ENCODE results near the gene IFNL4. TPM values are rescaled to one million over a fixed set of nuclear protein-coding genes. Genes with fewer than 3 reads are reported as not detected.
A peak's percentile ranks its signal among the peaks of the same experiment; 100 is the strongest.
"Not testable (repeated sequence)": the region's sequence is repeated elsewhere in the genome, so short reads cannot be mapped to it uniquely, and the experiment has no call there.

Gene IFNL4
- total RNA-seq, 1 donor from 2014 or later, result not detected

DNA sequence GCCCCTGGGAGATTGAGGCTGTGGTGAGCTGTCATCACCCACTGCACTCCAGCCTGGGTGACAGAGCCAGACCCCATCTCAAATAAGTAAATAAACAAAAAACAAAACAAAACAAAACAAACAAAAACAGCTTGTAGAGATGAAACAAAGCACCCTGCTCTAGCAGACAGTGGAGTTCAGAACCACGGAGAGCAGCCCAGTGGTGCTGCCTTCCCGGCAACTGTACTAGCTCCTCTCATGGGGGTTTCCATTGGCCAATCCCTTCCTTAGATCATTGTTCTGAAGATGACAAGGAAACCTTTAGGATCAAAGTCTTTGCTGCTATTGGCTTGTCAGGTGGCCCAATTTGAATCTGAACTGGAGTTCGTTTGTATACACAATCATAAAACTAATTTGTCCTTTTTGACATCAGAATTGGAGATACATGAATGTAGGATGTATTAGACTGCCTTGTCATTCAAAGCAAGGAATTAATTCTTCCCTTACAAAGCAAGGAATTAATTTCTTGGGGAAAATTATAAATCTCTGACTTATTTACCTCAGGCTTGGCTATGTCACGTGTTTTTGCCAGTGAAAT lies 24.9 kb downstream of the IFNL4 start:
- DNase-seq (ENCODE audit: low read depth), result peak; percentile 27

DNA sequence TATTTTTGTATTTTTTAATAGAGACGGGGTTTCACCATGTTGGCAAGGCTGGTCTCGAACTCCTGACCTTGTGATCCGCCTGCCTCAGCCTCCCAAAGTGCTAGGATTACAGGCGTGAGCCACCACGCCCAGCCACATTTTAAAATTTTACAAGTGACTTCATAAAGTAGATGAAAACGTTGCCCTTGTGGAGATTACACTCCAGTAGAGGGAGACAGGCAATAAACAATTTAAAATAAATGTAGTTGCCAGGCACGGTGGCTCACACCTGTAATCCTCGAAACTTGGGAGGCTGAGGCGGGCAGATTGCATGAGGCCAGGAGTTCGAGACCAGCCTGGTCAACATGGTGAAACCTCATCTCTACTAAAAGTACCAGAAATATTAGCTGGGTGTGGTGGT lies 29.5 kb downstream of the IFNL4 start:
- DNase-seq (ENCODE audit: low read depth), result not testable (repeated sequence)

DNA sequence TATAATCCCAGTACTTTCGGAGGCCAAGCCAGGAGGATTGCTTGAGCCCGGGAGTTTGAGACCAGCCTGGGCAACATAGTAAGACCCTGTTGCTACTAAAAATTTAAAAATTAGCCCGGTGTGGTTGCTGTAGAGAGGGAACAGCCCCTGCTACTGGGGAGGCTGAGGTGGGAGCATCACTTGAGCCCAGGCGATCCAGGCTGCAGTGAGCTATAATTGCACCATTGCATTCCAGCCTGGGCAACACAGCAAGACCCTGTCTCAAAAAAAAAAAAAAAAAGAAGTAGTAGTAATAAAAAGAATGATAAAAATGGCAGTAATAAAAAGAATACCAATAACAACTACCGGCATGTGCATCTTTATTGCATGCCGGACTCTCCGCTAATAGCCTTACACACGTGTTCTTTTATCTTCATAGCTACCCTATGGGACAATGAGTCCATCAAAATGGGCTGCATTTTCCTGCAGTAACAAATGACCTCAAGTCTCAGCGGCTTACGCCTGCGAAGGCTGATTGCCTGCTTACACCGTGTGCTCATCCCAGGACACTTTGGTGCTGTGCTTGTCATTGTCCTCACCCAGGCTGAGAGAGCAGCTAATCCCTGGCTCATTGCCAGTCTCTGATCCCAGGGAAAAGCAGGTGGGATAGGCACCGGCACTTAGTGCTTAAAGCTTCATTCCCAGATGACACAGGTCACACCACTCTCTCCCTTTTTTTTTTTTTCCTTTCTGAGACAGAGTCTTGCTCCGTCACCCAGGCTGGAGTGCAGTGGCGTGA lies 30.2 kb downstream of the IFNL4 start:
- no peak for DNase-seq (ENCODE audit: low read depth)

DNA sequence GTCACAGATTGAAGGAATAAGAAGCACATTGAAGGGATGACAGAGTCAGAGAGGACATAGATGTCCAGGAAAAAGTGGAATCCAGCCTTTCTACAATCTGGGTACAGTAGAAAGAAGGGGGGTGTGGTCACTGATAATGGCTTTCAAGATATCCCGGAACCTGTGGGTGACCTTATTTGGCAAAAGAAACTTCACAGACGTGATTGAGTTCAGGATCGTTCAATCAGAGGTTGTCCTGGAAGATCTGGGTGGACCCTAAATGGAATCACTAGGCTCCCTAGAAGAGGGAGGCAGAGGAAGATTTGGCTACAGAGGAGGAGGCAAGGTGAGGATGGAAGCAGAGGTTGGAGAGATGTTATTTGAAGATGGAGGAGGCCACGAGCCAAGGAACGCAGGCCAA lies 31.6 kb downstream of the IFNL4 start:
- no peak for DNase-seq (ENCODE audit: low read depth)

DNA sequence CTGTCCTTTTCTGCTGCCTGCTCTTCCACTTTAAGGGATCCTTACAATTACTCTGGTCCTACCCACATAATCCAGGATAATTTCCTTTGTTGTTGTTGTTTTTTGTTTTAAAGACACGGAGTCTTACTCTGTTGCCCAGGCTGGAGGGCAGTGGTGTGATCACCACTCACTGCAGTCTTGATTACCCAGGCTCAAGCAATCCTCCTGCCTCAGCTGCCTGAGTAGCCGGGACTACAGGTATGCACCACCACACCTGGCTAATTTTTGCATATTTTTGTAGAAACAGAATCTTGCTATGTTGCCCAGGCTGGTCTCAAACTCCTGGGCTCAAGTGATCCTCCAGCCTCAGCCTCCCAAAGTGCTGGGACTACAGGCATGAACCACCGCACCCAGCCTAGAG lies 33.3 kb downstream of the IFNL4 start:
- DNase-seq (ENCODE audit: low read depth), result not testable (repeated sequence)

DNA sequence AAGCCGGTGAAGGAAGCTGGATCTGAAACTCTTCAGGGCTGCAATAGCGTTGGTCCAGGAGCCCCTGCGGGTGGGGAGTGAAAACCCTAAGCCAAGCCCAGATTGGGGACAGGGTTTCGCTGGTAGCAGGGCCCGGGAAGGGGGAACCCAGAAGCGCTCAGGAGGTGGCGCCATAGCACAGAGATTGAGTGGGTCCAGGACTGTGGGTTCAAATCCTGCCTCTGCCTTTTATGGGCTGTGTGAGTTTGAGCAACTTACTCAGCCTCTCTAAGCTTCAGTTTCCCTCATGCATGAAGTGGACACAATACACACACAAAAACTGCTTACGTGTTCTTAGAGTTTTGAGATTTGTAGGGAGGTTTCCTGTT lies 36.3 kb downstream of the IFNL4 start:
- DNase-seq (ENCODE audit: low read depth), result no peak

DNA sequence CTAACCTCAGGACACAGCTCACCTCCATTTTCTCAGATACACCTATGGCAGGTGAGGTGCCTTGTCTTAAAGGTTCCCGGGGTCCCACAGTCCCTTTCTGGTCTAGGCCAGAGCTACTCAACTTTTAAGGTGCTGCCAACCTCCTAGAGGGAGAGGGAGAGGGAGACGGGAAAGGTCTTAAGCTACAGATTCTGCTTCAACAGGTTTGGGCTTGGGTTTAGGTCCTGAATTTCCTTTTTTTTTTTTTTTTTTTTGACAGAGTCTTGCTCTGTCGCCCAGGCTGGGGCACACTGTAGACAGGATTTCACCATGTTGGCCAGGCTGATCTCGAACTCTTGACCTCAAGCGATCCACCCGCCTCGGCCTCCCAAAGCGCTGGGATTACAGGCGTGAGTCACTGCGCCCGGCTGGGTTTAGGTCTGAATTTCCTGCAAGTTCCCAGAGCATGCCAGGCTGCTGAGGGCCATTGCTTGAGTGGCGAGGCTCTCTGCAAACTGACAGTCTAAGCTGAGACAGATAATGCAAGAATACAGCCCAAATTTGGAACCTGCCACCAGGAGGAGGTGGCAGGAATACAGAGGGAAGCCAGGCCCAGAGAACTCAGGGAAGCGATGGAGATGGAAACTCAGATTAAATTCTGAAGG lies 36.8 kb downstream of the IFNL4 start:
- no peak for DNase-seq (ENCODE audit: low read depth)

DNA sequence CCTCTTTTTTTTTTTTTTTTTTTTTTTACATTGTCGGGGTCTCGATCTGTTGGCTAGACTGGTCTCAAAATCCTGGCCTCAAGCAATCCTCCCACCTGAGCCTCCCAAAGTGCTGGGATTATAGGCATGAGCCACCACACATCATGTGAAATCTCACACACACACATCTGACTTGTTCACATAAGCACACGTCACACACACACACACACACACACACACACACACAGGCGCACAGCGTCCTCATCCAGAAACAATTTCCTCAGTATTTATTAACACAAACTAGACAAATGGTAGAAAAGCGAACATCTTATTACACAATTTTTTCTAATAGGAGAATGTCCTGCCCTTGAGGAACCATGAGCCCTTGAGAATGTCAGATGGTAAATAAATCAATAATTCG lies 39.5 kb downstream of the IFNL4 start:
- DNase-seq (ENCODE audit: low read depth), result no peak

DNA sequence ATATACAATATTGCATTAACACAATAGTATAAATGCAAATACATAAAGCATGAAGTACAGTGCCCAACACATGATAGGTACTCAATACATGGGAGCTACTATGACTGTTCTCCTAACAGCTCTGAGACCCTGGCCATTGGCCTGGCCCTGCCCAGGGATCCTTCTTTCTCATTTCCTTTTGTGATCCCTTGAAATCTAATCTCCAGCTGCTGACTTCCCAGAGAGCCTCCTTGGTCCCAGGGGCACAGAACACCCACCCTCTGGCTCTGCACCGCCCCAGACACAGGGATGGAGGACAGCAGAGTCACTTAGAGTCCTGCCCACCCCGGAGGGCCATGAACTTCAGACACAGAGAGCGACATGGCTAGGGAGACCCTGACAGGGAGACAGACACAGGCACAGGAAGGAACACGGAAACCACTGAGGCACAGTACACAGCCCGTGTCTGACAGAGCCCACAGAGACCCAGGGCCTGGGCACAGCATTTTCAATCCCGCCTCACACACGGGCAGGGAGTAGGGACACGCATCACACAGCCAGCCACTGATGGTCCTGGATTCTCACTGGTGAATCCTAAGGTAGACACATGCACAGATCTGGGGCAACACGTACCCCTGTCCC lies 40.4 kb downstream of the IFNL4 start:
- DNase-seq (ENCODE audit: low read depth), result no peak

DNA sequence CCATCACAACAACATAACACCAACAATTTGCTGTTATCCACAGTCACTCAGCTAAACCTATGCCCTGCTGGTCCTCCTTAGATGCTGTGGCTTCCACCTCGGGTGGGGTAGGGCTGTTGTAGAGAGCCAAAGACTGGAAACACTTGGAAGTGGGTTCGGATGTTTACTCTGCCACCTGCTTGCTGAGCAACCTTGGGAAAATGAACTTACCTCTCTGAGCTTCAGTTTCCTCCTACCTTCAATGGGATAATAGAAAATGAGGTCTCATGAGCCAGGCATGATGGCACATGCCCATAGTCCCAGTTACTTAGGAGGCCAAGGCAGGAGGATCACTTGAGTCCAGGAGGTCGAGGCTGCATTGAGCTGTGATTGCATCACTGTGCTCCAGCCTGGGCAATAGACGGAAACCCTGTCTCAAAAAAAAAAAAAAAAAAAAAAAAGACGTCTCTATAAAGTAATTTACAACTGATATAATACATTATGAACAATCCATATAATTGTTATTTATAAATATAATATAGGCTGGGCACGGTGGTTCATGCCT lies 41.3 kb downstream of the IFNL4 start:
- DNase-seq (ENCODE audit: low read depth), result no peak

DNA sequence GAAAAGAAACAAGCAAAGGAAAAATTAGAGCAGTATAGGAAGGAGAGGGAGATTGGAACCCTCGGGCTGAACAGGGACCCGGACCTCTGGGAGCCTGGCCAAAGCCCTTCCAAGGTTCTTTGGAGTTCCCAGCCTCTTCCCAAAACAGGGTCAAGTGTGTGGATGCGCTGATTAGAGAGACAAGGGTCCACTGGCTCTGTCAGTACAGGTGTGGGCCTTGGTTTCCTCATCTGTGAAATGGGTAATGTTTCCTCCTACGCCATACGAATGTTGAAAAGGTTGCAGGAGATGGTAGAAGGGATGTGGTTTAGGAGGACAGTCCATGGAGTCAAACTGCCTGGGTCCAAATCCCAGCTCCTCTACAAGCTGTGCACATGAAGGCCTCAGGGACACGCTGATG lies 42.5 kb downstream of the IFNL4 start:
- no peak for DNase-seq (ENCODE audit: low read depth)

DNA sequence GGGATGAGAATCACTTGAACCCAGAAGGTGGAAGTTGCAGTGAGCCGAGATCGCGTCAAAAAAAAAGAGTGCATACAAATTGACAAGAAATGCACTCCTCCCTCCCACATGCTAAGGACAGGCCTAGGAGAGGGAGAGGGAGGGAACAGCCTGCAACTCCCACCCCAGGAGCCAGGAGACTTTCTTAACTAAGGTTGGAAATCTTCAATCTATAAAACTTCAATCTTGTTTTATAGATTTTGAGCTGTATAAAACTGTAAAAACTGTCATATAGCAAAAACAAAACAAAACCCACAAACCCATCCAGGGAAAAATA lies 43.2 kb downstream of the IFNL4 start:
- no peak for DNase-seq (ENCODE audit: low read depth)

DNA sequence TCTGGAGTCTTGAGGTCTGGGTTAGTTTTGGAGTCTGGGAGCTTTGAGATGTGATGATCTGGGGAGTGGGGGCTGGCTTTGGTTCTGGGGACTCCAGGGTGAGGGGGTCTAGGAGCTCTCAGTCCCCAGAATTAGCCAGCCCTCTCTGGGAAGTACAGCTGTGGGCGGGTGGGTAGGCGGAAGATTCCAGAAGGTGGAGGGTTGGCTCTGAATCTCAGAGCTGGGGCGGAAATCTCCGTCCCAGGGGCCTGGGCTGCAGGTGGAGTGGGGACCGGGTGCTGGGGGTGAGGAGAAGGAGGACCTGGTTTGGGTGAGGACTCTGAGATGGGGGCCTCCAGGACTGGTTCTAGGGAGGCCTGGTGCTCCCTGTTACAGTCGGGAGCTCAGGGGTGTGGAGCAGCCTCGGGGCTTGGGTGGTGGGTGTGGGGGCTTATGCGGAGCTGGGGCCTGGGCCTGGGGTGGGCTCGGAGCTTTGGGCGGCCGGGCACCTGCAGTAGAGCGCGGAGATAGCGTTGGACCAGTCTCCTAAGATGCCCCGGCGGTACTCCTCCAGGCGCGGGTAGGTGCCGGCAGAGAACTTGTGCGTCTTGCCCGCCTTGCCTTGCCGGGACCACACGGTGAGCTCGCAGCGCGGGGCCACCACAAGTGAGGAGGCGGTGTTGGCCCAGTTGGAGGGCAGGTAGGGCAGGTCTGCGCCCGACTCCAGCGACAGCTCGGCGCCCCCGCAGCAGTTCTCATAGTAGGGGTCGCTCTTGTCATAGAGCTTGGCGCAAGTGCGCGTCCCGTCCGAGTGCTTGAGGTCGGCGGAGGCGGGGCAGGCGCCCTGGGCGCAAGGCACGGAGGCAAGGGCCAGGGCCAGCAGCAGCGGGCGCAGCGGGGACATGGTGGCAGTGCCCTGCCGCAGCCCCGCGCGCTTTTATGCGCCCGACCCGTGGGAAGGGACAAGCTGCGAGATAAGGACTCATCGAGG lies 45.0 kb downstream of the IFNL4 start, which contains the start of gene SYCN:
SYCN (minus strand) TSS at position 892 of the 970 bp plus-strand sequence; CDS start at position 883, 9 bp downstream.
- DNase-seq (ENCODE audit: low read depth), result no peak

DNA sequence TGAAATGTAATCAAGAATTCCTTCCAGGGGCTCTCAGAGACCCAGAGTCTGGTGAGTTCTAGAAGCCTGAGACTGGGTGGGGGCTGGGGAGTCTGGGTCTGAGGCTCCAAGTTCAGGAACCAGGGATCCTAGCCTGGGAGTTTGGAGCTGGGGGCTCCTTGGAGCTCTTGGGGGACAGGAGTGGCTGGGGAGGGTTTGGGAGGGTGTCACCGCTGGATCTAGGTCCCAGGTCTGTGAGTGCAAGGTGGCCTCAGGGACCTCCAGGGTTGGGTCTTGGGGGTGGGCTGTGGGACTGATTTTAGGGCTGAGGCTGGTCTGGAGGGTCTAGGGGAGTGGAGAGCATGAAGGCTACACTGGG lies 45.7 kb downstream of the IFNL4 start:
- no peak for DNase-seq (ENCODE audit: low read depth)

DNA sequence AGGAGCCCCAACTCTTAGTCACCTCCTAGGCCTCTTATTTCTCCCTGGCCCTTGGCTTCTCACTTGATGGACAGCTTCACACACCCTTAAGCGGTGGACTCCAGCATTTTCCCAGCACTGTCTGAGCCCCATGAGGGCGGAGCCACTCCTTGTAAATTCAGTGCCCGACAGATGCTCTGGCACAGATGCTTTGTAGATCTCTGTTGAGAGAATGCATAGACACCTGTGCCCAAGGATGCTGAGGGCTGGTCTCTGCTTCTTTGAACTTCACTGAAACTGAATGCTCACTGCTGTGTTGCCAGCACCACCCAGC lies 47.9 kb downstream of the IFNL4 start:
- DNase-seq (ENCODE audit: low read depth), result no peak

DNA sequence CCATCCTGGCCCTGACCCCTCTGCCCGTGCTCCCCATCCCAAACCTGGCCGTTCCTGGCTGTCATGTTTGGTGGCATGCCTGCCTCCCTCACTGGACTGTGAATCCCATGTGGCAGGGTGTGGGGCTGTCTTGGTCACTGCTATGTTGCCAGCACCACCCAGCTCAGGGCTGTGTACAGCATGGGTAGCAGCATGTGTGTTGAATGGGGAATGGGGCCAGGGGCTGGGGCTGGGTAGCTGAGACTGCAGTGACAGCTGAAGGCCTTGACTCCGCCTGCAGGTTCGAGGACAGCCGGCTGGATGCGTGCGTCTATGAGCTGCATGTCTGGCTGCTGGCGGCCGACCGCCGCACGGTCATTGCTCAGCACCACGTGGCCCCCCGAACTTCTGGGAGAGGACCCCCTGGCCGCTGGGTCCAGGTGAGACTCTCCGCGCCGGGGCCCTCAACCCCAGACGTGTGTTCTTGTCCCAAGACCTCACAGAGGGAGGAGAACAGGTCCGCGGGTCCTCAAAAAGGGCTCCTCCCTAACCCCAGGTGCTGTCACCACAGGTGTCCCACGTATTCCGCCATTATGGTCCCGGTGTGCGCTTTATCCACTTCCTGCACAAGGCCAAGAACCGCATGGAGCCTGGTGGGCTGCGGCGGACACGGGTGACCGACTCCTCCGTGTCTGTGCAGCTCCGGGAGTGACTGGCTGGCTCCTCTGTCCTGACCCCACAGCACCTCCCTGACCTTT lies 48.4 kb downstream of the IFNL4 start:
- no peak for DNase-seq (ENCODE audit: low read depth)

DNA sequence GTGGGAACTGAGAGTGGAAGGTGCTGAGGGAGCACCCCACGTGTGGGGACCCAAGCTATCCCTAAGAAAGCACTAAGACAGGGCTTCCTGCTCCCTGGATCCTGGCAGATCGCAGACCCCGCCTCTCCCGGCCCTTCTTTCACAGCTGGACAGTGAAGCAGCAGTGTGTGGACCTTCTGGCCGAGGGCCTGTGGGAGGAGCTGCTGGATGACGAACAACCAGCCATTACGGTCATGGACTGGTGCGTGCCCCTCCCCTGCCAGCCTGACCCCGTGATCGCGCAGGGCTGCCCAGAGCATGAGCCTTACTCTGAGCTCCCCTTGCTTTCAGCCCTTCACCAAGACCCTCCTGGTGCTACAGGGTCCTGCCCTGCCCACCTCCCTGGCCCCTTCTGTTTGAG lies 49.6 kb downstream of the IFNL4 start:
- peak; percentile 82 for DNase-seq (ENCODE audit: low read depth)

DNA sequence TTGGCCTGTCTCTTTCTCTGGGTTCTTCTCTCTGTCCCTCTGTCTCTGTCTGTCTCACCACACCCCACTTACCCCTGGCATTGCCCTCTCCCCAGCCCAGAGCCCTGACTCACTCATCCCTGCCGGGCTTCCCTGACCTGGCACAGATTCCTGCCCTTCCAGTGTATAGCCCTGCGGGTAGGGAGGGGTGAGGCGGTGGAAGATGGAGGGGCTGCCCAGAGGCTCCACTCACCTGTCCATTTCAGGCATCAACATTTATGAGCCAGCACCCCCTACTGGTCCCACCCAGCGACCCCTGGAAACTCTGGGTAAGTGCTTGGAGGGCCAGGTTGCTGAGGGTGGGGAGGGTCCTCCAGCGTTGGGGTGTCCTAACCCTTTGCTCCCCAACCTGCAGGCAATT lies 50.8 kb downstream of the IFNL4 start:
- no peak for DNase-seq (ENCODE audit: low read depth)

DNA sequence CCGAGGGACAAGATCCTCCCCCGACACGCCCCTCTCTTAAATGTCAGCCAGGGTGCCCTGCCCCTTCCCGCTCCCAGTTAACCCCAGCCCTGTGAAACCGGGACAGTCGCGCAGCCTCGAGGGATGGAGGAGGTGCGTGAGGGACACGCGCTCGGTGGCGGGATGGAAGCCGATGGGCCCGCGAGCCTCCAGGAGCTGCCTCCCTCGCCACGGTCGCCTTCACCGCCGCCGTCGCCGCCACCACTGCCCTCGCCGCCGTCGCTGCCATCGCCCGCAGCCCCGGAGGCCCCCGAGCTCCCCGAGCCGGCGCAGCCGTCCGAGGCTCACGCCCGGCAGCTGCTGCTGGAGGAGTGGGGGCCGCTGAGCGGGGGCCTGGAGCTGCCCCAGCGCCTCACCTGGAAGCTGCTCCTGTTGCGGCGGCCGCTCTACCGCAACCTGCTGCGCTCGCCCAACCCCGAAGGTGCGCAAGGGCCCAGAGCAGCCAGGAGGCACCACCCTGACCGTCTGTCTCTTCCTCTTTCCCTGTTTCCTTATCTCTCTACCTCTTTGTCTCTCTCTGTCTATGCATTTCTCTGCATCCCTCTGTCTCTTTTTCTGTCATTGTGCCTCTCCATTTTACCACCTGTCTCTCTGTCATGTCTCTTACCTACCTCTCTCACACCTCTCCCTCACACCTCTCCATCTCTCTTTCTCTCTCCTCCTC lies 51.6 kb downstream of the IFNL4 start, which contains the start of gene NCCRP1:
NCCRP1 (plus strand) TSS at position 105 of the 703 bp plus-strand sequence; CDS start at position 124, 19 bp downstream.
- no peak for DNase-seq (ENCODE audit: low read depth)

DNA sequence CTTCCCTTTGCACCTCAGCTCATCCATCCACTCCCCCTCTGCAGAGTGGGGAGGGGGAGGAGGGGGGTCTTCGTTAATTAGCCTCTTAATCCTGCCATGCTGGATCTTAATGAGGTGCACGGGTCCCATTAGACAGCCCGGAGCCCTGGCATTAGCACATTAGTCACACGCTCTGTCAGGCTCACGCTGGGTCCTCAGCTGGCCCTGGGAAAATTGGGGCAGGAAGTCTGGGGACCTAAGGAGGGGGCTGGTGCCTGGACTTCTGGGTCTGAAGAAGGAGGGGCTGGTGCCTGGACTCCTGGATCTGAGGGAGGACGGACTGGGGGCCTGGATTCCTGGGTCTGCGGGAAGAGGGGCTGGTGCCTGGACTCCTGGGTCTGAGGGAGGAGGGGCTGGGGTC lies 52.3 kb downstream of the IFNL4 start:
- DNase-seq (ENCODE audit: low read depth), result no peak
